Measurements from ENCODE around the gene MRPL49. TPM values are rescaled to one million over a fixed set of nuclear protein-coding genes. Genes with fewer than 3 reads are reported as not detected.

Gene MRPL49
- total and polyA plus RNA-seq, 2 donors (not counting 3 experiments of a cell fraction or from before 2014, with no cell fraction given) = 49.7 to 90.4 TPM

- Histone ChIP-seq H3K4me3 (replicated peaks in 1 of 3; ENCODE audit: insufficient read depth in 1 of 3, low read depth in 1 of 3, low read length in 3 of 3) (peak within 1 kb of the TSS; percentile 58 to 92 (median 83)), H3K4me1 (ENCODE audit: control insufficient read depth, extremely low read depth, insufficient read depth, low read length) (peaks cover 17% of the 10 kb centered on the region), H3K9ac (replicated peaks; ENCODE audit: extremely low read depth, insufficient read depth, low read length) (peak within 1 kb of the TSS; percentile 96), H4K20me1 (replicated peaks; ENCODE audit: control insufficient read depth, extremely low read depth, insufficient read depth, low read length) (no peaks in the 10 kb centered on the region), H3K79me2 (ENCODE audit: control insufficient read depth, insufficient read depth, low read length) (peaks cover 34% of the 10 kb centered on the region), H3K27ac (ENCODE audit: insufficient read depth, low read depth, low read length) (peak within 1 kb of the TSS; percentile 61), H3K9me3 (replicated peaks; ENCODE audit: control insufficient read depth, insufficient read depth, low read length) (no peaks in the 10 kb centered on the region), H3K27me3 (ENCODE audit: control insufficient read depth in 2 of 2, insufficient read depth in 2 of 2, low read length in 2 of 2) (no peaks in the 10 kb centered on the region), H3K9me1 (replicated peaks; ENCODE audit: control insufficient read depth, extremely low read depth, insufficient read depth, low read length) (no peaks in the 10 kb centered on the region), H3K36me3 (ENCODE audit: control insufficient read depth in 2 of 2, extremely low read depth in 1 of 2, insufficient read depth in 2 of 2, low read length in 2 of 2) (peaks cover 8 to 22% of the 10 kb centered on the region in 2 experiments), H2AFZ (ENCODE audit: low read depth, low read length) (peak within 1 kb of the TSS; percentile 62), H3K4me2 (ENCODE audit: insufficient read depth, low read length) (peak within 1 kb of the TSS; percentile 84)
- ChIA-PET CTCF (no interaction called here), POLR2A (no interaction called here)
- no peak for TF ChIP-seq EZH2 (IDR thresholded peaks at IDR 0.05; ENCODE audit: borderline replicate concordance, low read depth, low read length, severe bottlenecking)
- TF ChIP-seq JUN (IDR thresholded peaks at IDR 0.05; ENCODE audit: borderline replicate concordance, insufficient read depth, insufficient read length, low read depth) = peak; percentile 19
- TF ChIP-seq CTCF (IDR thresholded peaks at IDR 0.05; ENCODE audit: extremely low read depth in 1 of 2, insufficient read depth in 1 of 2, low read depth in 1 of 2, low read length in 2 of 2) = no peak
- TF ChIP-seq GATA2 (IDR thresholded peaks at IDR 0.05; ENCODE audit: insufficient read depth, insufficient read length, low read depth, low read length) = no peak
- peak; percentile 45 for TF ChIP-seq MAX (IDR thresholded peaks at IDR 0.05; ENCODE audit: insufficient read depth, insufficient read length)
- TF ChIP-seq POLR2A (IDR thresholded peaks at IDR 0.05; ENCODE audit: low read depth, low read length) = no peak
- TF ChIP-seq MYC (IDR thresholded peaks at IDR 0.05; ENCODE audit: low read depth, low read length) = no peak
- TF ChIP-seq FOS (IDR thresholded peaks at IDR 0.05; ENCODE audit: borderline replicate concordance, insufficient read depth, low read length) = no peak
- TF ChIP-seq POLR2AphosphoS5 (IDR thresholded peaks at IDR 0.05; ENCODE audit: insufficient read depth, low read depth, low read length) = peak; percentile 89
- FAIRE-seq (peak; percentile 97), DNase-seq (ENCODE audit: low read depth, low spot score) (peak; percentile 96)
- intact Hi-C loops (cut with micrococcal nuclease) = loop anchor here (1.0 to 2.0 kb wide), 3 partner anchors 12 to 33 kb away; partner anchors contain the start of genes TM7SF2, VPS51 and ZNHIT2
- dilution Hi-C loops (cut with MboI; ENCODE audit: extremely low pct_ligation_motif_present, low sequenced_read_pairs) = no loop called here
- no TSS peak for BruUV-seq (replicated peaks)
These were observed 38.1 kb upstream of the MRPL49 start, which contains the start of the genes CDCA5 and ZFPL1 for GRCh38 chr11:65083834-65084597. Gene CDCA5, minus strand, starts transcription at chr11:65084040. Its CDS starts 62 bp downstream, at chr11:65083978. Gene ZFPL1, plus strand, starts transcription at chr11:65084222. Its CDS starts 477 bp downstream, at chr11:65084699.
